Measurements from ENCODE around the gene HTT. TPM values are rescaled to one million over a fixed set of nuclear protein-coding genes. Genes with fewer than 3 reads are reported as not detected.

Gene HTT
- total RNA-seq, 1 experiment from 2014 or later = 64.4 TPM

GRCh38 chr4:3042226-3042625 is 32.3 kb upstream of the HTT start:
- Histone ChIP-seq H3T11ph (ENCODE audit: low read length) (no peak overlapping the region), H3K9me3 (ENCODE audit: control insufficient read depth, low read depth, low read length) (no peaks in the 10 kb centered on the region), H3K23me2 (ENCODE audit: insufficient read length, low read depth, low read length, poor library complexity, severe bottlenecking) (no peaks in the 10 kb centered on the region), H3K4me2 (ENCODE audit: insufficient read depth, insufficient read length, low read length) (no peak overlapping the region), H3K4ac (ENCODE audit: low read depth, low read length) (no peak overlapping the region), H3K4me1 (ENCODE audit: insufficient read depth, low read length) (no peaks in the 10 kb centered on the region), H2BK120ac (ENCODE audit: low read depth, low read length, poor library complexity, severe bottlenecking) (no peak overlapping the region), H3K9ac (ENCODE audit: extremely low read depth, insufficient read length, low read length) (no peak overlapping the region), H4K8ac (replicated peaks; ENCODE audit: insufficient read length, low read depth, low read length) (no peak overlapping the region), H3K18ac (ENCODE audit: insufficient read length, low read depth, low read length) (no peak overlapping the region), H3K79me2 (ENCODE audit: insufficient read depth, low read length) (no peaks in the 10 kb centered on the region), H3K14ac (ENCODE audit: insufficient read depth, low read length) (no peak overlapping the region), H3K27ac (ENCODE audit: insufficient read length, low read depth, low read length) (no peak overlapping the region), H2AK5ac (ENCODE audit: insufficient read length, low read length) (no peak overlapping the region), H3K23ac (ENCODE audit: insufficient read length, low read depth, low read length) (no peak overlapping the region), H4K91ac (ENCODE audit: insufficient read length, low read depth, low read length) (no peak overlapping the region), H2AFZ (ENCODE audit: low read length) (no peak overlapping the region), H4K5ac (ENCODE audit: insufficient read length, low read depth, low read length) (no peak overlapping the region), H2BK20ac (ENCODE audit: low read depth, low read length, poor library complexity, severe bottlenecking) (no peak overlapping the region), H3K27me3 (ENCODE audit: insufficient read depth, low read length) (no peaks in the 10 kb centered on the region), H2BK15ac (ENCODE audit: low read depth, low read length) (no peak overlapping the region), H2BK5ac (ENCODE audit: insufficient read length, low read length) (no peak overlapping the region), H3K56ac (ENCODE audit: insufficient read length, low read depth, low read length) (no peak overlapping the region), H2BK12ac (ENCODE audit: insufficient read length, low read depth, low read length) (no peak overlapping the region), H3K79me1 (ENCODE audit: insufficient read depth, low read depth, low read length, poor library complexity, severe bottlenecking) (no peaks in the 10 kb centered on the region), H4K20me1 (ENCODE audit: control insufficient read depth, insufficient read depth, insufficient read length) (no peaks in the 10 kb centered on the region)
- Mint-ChIP-seq H3K27me3 (ENCODE audit: low read depth) (peaks cover 4% of the 10 kb centered on the region), H3K9me3 (no peaks in the 10 kb centered on the region), H3K4me3 (no peak overlapping the region), H3K4me1 (peaks cover 4 to 17% of the 10 kb centered on the region in 2 experiments), H3K36me3 (ENCODE audit: insufficient read depth in 1 of 3, low read depth in 3 of 3) (no peaks in the 10 kb centered on the region; a peak in 1 of 7 replicates), H3K27ac (0 out of 7 replicates have a peak overlapping the region, but pooled peaks of 1 of the 3 experiments have one; percentile 48)
- DNase-seq = no peak
- TF ChIP-seq CTCF (conservative IDR thresholded peaks at IDR 0.05) = no peak
- WGBS (ENCODE audit: extremely low coverage, insufficient read length, low lambda C conversion rate) = no CpG with 5 or more reads among the region's 10 CpGs
